OCI-LY7 (cell line): ENCODE results near the gene GPX3.

Experiments used
- EZH2phosphoT487 ChIP-seq: fragments of 200-600 bp; sonication (generic); IDR thresholded peaks from 2 replicates; pipeline ENCODE4 v1.6.1; 2018; ENCODE audit warnings: low read depth, borderline replicate concordance, mild to moderate bottlenecking, mixed run types, antibody characterized with exemption, low read length, moderate library complexity, mixed read lengths
- TF ChIP-seq, protein P1 (sequence below): fragments of 200-600 bp; sonication (generic); conservative IDR thresholded peaks from 2 replicates; pipeline ENCODE4 v1.5.1; 2014; ENCODE audit warnings: mild to moderate bottlenecking, antibody characterized with exemption, low read length, moderate library complexity, mixed read lengths

DNA sequence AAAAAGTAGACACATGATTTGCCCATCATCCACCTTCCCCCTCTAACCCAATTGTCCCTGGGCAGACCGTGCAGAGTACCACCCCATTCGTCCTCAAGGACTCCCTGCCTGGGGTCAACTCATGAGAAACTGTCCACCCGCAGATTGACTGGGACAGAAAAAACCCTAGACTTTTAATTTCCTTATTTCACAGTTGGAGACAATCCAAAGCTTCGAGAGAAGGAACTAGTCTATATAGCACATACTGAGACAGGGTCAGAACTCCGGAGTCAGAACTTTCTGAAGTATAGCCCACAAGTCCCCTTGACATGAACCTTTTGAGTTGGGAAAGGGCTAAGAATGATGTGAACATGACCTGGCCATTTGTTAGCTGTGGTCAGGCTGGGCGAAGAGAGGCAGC lies 7.5 kb upstream of the GPX3 start:
- TF ChIP-seq, protein P1, sequence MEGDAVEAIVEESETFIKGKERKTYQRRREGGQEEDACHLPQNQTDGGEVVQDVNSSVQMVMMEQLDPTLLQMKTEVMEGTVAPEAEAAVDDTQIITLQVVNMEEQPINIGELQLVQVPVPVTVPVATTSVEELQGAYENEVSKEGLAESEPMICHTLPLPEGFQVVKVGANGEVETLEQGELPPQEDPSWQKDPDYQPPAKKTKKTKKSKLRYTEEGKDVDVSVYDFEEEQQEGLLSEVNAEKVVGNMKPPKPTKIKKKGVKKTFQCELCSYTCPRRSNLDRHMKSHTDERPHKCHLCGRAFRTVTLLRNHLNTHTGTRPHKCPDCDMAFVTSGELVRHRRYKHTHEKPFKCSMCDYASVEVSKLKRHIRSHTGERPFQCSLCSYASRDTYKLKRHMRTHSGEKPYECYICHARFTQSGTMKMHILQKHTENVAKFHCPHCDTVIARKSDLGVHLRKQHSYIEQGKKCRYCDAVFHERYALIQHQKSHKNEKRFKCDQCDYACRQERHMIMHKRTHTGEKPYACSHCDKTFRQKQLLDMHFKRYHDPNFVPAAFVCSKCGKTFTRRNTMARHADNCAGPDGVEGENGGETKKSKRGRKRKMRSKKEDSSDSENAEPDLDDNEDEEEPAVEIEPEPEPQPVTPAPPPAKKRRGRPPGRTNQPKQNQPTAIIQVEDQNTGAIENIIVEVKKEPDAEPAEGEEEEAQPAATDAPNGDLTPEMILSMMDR: no peak
- TF ChIP-seq EZH2phosphoT487: no peak
